Fibroblast of pulmonary artery (primary cell): ENCODE measurements around the gene PDSS2.

ENCODE experiments used
- DNase-seq: peaks from one replicate; pipeline ENCODE4 v3.0.0-alpha.2; 2010; ENCODE audit warnings: low read depth
- H3K4me3 ChIP-seq: replicated peaks from 2 replicates; pipeline ENCODE4 v1.5.1; 2011; ENCODE audit warnings: low read depth, mild to moderate bottlenecking, control low read depth, low read length, moderate library complexity
- TF ChIP-seq, protein P1 (sequence below): IDR thresholded peaks from 2 replicates; pipeline ENCODE4 v1.5.1; 2011; ENCODE audit warnings: mild to moderate bottlenecking, control low read depth, low read length, inconsistent platforms; ENCODE audit errors: missing control alignments

Gene PDSS2

GRCh38 chr6:107132330-107132954 is 326.9 kb downstream of the PDSS2 start:
- TF ChIP-seq, protein P1, sequence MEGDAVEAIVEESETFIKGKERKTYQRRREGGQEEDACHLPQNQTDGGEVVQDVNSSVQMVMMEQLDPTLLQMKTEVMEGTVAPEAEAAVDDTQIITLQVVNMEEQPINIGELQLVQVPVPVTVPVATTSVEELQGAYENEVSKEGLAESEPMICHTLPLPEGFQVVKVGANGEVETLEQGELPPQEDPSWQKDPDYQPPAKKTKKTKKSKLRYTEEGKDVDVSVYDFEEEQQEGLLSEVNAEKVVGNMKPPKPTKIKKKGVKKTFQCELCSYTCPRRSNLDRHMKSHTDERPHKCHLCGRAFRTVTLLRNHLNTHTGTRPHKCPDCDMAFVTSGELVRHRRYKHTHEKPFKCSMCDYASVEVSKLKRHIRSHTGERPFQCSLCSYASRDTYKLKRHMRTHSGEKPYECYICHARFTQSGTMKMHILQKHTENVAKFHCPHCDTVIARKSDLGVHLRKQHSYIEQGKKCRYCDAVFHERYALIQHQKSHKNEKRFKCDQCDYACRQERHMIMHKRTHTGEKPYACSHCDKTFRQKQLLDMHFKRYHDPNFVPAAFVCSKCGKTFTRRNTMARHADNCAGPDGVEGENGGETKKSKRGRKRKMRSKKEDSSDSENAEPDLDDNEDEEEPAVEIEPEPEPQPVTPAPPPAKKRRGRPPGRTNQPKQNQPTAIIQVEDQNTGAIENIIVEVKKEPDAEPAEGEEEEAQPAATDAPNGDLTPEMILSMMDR = peak; percentile 50
- no peak overlapping the region for H3K4me3 ChIP-seq
- peak; percentile 55 for DNase-seq

DNA sequence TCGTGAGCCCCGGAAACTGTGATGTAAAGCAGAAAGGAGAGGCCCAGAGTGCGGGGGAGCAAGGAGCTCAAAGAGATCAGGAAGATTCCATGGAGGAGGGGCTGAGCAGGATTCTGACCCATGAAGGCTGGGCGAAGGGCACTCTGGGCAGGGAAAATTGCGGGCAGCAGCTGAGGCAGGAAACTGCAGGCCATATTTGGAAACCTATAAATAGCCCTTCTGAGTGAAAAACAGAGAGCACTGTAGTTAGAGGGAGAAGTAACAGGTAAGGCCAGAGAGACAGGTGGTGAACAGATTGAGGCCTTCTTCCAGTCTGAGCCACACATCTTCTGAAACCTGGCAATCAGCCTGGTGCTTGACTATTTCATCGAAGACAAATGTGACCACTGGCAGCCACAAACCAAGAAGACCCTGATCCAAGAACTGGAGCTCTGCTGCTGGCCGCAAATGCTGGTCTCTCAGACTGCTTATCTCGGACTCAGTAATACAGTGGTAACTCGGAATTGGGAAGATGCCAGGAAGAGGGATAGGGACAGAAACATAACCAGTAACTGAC is 329.9 kb downstream of the PDSS2 start:
- H3K4me3 ChIP-seq = no peak overlapping the region
- no peak for DNase-seq
- TF ChIP-seq, protein P1 = no peak

DNA sequence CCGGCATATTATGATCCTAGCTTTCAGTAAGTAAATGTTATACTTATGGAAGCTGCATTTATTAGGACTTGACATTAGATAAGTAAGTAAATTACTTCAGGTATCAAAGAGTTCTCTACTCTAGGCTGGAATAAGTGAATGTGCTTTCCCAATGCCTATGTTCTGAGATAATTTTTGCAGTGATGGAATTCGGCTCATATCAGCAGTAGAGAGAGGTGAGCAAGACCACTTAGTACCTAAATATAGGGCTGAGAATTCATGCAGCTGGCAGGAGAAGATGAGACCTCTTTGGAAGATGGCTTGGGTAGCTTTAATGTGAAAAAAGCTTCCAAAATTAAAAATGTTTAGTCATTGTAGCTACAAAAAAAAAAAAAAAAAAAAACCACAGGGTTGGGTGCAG is 330.8 kb downstream of the PDSS2 start:
- TF ChIP-seq, protein P1 = no peak
- DNase-seq = peak; percentile 35
- H3K4me3 ChIP-seq = no peak overlapping the region

DNA sequence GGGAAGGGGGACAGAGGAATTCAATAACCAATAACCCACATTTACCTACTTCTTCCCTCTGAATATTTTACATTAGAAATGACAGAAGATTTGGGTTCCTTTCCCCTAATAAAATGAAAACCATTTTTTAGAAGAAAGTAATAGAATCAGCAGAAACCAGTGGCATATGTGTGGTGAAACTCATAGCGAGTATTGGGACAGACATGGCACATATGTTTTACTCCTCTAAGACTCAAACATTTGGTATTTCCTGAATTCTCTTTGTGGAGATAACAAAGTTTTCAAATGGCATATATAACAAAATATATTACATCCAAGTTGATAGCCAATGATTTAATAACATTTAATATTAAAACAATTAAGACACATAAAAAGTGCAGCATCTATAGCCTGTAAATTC is 331.2 kb downstream of the PDSS2 start:
- no peak overlapping the region for H3K4me3 ChIP-seq
- peak; percentile 84 for DNase-seq
- TF ChIP-seq, protein P1 = no peak

DNA sequence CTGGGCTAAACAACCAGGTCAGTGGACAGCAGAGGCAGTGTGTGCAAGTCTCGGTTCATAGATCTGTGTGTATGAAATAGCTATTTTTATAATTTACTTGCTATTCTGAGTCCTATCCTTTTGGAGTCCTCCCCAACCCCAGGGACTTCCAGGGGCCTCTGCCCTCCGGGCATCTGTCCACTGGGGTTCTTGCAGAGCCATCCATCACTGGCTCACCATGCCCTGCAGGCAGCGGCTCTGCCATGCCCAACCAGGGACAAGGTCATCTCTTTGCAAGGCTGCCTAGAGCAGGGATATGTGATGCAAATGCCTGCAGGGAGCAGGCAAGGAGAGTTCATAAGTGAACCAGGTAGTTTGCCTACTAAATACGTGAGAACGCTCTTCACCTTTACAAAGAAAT is 333.6 kb downstream of the PDSS2 start:
- no peak overlapping the region for H3K4me3 ChIP-seq
- DNase-seq = no peak
- TF ChIP-seq, protein P1 = no peak

GRCh38 chr6:107124934-107125348 is 334.4 kb downstream of the PDSS2 start:
- DNase-seq = no peak
- TF ChIP-seq, protein P1 = no peak
- H3K4me3 ChIP-seq = no peak overlapping the region

DNA sequence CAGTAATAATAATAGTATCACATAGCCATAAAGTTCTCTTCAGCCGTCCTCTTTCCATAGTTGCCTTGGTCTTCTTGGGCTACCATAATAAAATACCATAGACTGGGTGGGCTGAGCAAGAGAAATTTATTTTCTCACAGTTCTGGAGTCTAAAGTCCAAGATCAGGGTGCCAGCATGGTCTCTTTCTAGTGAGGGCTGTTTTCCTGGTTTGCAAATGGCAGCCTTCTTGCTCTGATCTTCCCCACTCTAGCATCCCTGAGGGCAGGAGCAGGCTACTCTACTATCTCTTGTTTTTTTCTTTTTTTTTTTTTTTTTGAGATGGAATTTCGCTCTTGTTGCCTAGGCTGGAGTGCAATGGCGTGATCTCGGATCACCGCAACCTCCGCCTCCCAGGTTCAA is 335.9 kb downstream of the PDSS2 start:
- no peak overlapping the region for H3K4me3 ChIP-seq
- DNase-seq = no peak
- TF ChIP-seq, protein P1 = no peak
